ENCODE results near the gene TNS1. TPM values are rescaled to one million over a fixed set of nuclear protein-coding genes. Genes with fewer than 3 reads are reported as not detected.
A peak's percentile ranks its signal among the peaks of the same experiment; 100 is the strongest.

TNS1 gene
- total RNA-seq, 1 donor from 2014 or later, result 14.5 TPM

DNA sequence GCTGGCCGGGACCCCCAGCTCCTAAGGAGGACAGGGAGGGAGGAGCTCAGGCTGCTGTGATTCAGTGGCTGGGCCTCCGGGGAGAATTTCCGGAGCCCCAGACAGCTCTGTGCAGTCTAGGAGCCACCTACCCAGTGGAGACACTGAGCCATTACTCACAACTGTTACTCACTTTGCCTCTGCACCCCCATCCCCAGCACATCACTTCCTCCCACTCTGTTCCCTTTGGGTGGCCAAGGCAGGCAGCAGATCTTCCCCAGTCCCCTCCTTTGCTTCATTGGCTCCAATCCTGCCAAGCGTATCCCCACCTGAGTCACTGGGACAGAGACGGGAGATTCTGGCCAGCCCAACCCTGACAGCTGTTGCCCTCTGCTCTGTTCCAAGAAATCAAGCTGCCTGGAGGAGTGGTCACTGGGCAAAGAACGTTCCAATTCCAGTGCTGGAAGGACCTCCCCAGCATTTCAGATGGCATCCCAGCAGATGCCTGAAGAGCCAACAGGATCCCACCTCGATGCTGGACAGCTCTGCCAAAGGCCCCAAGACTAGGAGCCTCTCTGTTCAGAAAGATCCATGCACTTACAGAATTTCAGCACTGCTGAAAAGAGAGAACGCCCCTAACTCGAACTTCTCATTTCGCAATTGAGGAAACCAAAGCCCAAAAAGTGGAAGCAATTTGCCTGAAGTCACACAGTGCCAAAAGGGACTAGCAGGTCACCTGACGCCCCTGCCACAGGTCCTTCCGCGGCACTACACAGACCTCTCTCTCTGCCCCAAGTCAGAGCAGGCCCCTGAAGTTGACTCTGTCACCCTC is 68.3 kb downstream of the TNS1 start:
- TF ChIP-seq, protein P1, sequence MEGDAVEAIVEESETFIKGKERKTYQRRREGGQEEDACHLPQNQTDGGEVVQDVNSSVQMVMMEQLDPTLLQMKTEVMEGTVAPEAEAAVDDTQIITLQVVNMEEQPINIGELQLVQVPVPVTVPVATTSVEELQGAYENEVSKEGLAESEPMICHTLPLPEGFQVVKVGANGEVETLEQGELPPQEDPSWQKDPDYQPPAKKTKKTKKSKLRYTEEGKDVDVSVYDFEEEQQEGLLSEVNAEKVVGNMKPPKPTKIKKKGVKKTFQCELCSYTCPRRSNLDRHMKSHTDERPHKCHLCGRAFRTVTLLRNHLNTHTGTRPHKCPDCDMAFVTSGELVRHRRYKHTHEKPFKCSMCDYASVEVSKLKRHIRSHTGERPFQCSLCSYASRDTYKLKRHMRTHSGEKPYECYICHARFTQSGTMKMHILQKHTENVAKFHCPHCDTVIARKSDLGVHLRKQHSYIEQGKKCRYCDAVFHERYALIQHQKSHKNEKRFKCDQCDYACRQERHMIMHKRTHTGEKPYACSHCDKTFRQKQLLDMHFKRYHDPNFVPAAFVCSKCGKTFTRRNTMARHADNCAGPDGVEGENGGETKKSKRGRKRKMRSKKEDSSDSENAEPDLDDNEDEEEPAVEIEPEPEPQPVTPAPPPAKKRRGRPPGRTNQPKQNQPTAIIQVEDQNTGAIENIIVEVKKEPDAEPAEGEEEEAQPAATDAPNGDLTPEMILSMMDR (conservative IDR thresholded peaks at IDR 0.05), result no peak
- Mint-ChIP-seq H3K4me1 (peaks cover 47% of the 10 kb centered on the region), H3K27ac (ENCODE audit: unreplicated experiment) (peak overlapping the region; percentile 72), H3K4me3 (no peak overlapping the region), H3K27me3 (ENCODE audit: low read depth) (no peaks in the 10 kb centered on the region), H3K9me3 (no peaks in the 10 kb centered on the region), H3K36me3 (ENCODE audit: low read depth) (no peaks in the 10 kb centered on the region)
- no peak for DNase-seq (ENCODE audit: low read depth, low spot score)

DNA sequence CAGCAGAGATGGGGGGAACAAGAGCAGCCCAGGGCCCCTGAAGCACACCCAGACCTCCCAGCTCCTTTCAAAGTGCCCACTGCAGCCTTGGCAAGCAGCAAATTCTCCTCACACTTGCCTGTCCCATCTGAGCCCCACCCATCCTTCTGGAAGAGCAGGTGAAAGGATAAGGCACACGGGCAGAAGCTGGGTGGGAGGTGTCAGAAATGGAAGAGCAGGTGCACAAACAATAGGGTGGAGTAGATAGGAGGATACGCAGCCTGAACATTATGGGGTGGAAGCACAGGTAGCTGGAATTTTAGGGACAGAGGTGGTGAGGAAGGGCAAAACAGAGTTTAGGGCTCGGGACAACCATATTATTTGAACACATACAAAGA is 69.2 kb downstream of the TNS1 start:
- H3K27ac Mint-ChIP-seq (ENCODE audit: unreplicated experiment), result no peak overlapping the region
- no peak for DNase-seq (ENCODE audit: low read depth, low spot score)
- no peaks in the 10 kb centered on the region for H3K9me3 Mint-ChIP-seq
- no peaks in the 10 kb centered on the region for H3K27me3 Mint-ChIP-seq (ENCODE audit: low read depth)
- H3K36me3 Mint-ChIP-seq (ENCODE audit: low read depth), result no peaks in the 10 kb centered on the region
- TF ChIP-seq, protein P1 (conservative IDR thresholded peaks at IDR 0.05), result no peak
- peaks cover 45% of the 10 kb centered on the region for H3K4me1 Mint-ChIP-seq
- no peak overlapping the region for H3K4me3 Mint-ChIP-seq

DNA sequence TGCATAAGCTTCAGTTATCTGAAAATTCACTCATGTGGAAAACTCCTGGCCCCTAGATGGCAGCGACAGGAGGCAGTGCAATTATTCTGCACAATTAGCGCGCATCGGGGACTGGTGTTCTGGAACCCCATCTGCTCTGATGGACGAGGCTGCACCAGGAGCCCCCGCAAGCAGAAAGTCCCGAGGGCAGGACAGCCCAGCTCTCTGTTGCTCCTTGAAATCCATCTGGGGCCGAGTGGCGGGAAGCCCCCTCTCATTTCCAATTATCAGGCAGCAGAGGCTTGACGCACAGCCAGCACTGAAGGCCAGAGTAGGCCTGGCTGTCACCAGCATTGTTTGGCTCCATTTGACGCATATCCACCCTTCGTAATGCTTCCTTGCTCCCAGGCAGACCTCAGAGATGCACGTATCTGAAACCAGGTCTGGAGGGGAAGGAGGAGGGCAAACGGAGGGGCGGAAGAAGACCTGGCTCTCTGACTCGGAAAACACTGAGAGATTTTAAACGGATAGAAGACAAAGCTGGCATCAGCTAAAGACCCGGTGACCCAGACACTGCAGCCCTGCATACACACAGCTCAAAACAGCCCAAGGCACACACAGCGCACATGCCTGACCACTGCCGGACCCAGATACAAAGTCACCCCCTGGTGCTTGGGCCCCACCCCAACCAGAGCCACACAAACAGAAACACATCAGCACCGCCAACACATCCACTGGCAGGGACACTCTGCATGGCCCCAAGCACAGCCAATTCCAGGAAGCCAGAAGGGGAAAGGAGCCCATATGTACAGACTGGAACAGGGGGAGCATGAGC is 69.8 kb downstream of the TNS1 start:
- H3K4me1 Mint-ChIP-seq, result peaks cover 39% of the 10 kb centered on the region
- no peak for DNase-seq (ENCODE audit: low read depth, low spot score)
- TF ChIP-seq, protein P1 (conservative IDR thresholded peaks at IDR 0.05), result peak; percentile 23
- H3K27me3 Mint-ChIP-seq (ENCODE audit: low read depth), result no peaks in the 10 kb centered on the region
- H3K36me3 Mint-ChIP-seq (ENCODE audit: low read depth), result no peaks in the 10 kb centered on the region
- H3K27ac Mint-ChIP-seq (ENCODE audit: unreplicated experiment), result no peak overlapping the region
- no peak overlapping the region for H3K4me3 Mint-ChIP-seq
- H3K9me3 Mint-ChIP-seq, result no peaks in the 10 kb centered on the region

DNA sequence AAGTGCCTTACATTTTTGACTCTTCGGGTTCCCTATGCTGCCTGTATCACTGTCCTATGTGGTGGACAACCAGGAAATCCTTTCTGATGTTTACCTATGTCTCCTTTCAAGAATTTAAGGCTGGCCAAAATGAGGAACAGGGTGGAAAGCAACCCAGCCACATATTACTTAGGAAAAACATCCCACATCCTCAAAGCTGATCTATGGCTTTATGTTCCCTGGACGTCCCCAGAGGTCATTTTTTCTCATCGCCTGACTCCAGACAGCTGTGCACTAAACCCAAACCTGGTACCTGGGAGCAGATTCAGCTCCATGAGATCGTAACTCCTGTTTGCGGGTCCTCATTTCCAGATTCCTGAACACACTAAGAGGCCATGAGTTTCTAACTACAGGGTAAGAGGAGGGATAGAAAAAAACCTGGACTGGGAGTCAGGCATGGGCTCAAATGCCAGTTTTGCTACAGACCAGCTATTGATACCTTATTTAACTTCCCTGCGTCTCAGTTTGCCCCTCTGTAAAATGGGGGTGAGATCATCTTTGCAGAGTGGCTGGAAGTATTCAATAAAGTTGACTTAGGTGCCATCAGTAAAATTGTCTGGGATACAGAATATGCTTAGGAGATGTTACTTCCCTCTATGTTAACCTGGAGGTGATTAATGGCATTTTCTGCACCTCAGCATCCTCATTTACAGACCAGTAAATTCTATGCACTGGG is 70.8 kb downstream of the TNS1 start:
- Mint-ChIP-seq H3K9me3 (no peaks in the 10 kb centered on the region), H3K4me3 (no peak overlapping the region), H3K27me3 (ENCODE audit: low read depth) (no peaks in the 10 kb centered on the region), H3K4me1 (peaks cover 34% of the 10 kb centered on the region), H3K36me3 (ENCODE audit: low read depth) (no peaks in the 10 kb centered on the region), H3K27ac (ENCODE audit: unreplicated experiment) (no peak overlapping the region)
- TF ChIP-seq, protein P1 (conservative IDR thresholded peaks at IDR 0.05), result no peak
- no peak for DNase-seq (ENCODE audit: low read depth, low spot score)

DNA sequence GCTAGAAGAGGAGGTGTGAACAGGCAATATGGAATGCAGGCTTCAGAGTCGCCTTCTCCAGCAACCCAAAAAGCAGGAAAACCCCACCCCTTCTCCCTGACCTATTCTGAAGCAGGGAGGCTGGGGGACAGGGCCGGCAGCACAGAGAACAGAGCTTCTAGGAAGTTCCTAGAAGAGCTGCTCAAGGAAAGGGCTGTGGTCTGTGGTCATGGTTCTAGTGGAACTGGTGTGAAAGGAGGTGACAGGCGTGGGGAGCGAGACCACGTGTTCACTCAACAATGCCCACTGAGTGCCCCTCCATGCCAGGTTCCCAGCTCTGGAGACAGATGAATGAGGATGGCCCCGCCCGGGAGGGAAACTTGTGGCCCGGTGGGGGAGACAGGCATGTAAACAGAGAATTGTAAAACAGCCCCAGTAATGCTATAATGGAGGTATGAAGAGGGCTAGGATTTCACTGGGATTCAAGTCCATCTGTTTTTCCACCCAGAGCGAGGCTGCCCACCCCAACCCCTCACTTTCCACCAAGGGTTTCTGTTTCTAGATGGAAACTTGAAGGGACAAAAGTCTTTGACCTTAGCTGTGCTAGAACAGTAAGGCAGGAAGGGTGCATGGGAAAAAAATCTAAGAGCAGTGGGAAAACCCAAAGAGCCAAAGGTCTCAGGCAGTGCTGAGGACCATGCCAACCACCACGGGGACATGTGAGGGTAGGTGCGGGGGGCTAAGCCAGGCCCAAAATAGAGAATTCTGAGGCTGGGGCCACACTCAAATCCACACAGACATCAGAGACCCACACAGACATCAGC is 71.8 kb downstream of the TNS1 start:
- H3K4me1 Mint-ChIP-seq, result peaks cover 27% of the 10 kb centered on the region
- H3K4me3 Mint-ChIP-seq, result no peak overlapping the region
- TF ChIP-seq, protein P1 (conservative IDR thresholded peaks at IDR 0.05), result no peak
- DNase-seq (ENCODE audit: low read depth, low spot score), result no peak
- H3K27me3 Mint-ChIP-seq (ENCODE audit: low read depth), result no peaks in the 10 kb centered on the region
- H3K36me3 Mint-ChIP-seq (ENCODE audit: low read depth), result no peaks in the 10 kb centered on the region
- peak overlapping the region; percentile 24 for H3K27ac Mint-ChIP-seq (ENCODE audit: unreplicated experiment)
- no peaks in the 10 kb centered on the region for H3K9me3 Mint-ChIP-seq

All from neural crest cell (in vitro differentiated cells).